HG02759 (cell line): ENCODE results near the gene TCEAL1.

Experiments
- ATAC-seq: cut with Tn5 transposase; IDR thresholded peaks from one replicate; pipeline ENCODE4 v1.9.1; 2021; ENCODE audit warnings: mild to moderate bottlenecking, moderate library complexity; ENCODE audit not compliant: unreplicated experiment

TCEAL1 gene

GRCh38 chrX:103678199-103678993 is 49.6 kb downstream of the TCEAL1 start:
- no peak for ATAC-seq
